HCT116 (cell line): Measurements from ENCODE around the gene PASD1. TPM values are rescaled to one million over a fixed set of nuclear protein-coding genes. Genes with fewer than 3 reads are reported as not detected.

Source experiments
- ATAC-seq: fragments of 200-7000 bp; cut with Tn5 transposase; 2 replicates; pipeline ENCODE4 v1.9.1; 2020; ENCODE audit warnings: mild to moderate bottlenecking, moderate library complexity
- BruUV-seq: library from RNA; stranded (reverse); fragments of 400-500 nt; replicated peaks from 2 replicates; lab custom pipeline; 2021; lab: Mats Ljungman, UMichigan
- CTCF ChIA-PET: fragments of 300-600 bp; sonication (Branson Sonifier 250); formaldehyde crosslinking; loops from one replicate; lab custom pipeline; 2021; ENCODE audit warnings: antibody characterized with exemption; lab: Charles Lee
- POLR2A ChIA-PET: fragments of 300-600, 350-600 bp; sonication (Branson Sonifier 250); formaldehyde crosslinking; loops from one replicate; lab custom pipeline; 2021; ENCODE audit warnings: antibody characterized with exemption; lab: Charles Lee
- RAD21 ChIA-PET, 2 experiments: fragments of 300-600 bp; sonication (Branson Sonifier 250); formaldehyde crosslinking; loops; one replicate each; lab custom pipeline; 2023; ENCODE audit warnings: low total read pairs in 2 of 2; ENCODE audit not compliant: uncharacterized antibody in 2 of 2, unreplicated experiment in 2 of 2, low non-redundant PET in 1 of 2; lab: Charles Lee
- DNase-seq: peaks from one replicate; pipeline ENCODE4 v3.0.0-alpha.2; 2010; ENCODE audit warnings: low read depth, low spot score
- H2AFZ ChIP-seq: fragments of 200-600 bp; shearing (Covaris generic), sonication (generic); 2 replicates; pipeline ENCODE4 v1.6.1; 2017; ENCODE audit warnings: low read depth, mixed run types, mixed read lengths, antibody characterized with exemption, low read length; ENCODE audit not compliant: poor library complexity, severe bottlenecking
- H3K27ac ChIP-seq: 2 replicates; pipeline ENCODE4 v1.5.1; 2012; ENCODE audit warnings: low read depth, low read length
- H3K27me3 ChIP-seq: fragments of 200-600 bp; sonication (generic); 2 replicates; pipeline ENCODE4 v1.6.1; 2016; ENCODE audit warnings: mixed run types, low read length, mixed read lengths; ENCODE audit not compliant: insufficient read depth
- H3K36me3 ChIP-seq, 2 experiments: fragments of 200-500 bp in 1 of 2; fragments of 200-600 bp in 1 of 2; sonication (Bioruptor generic) in 1 of 2; sonication (generic) in 1 of 2; 2 replicates each; pipeline versions ENCODE4 v1.5.1 to v1.6.1; 2014 to 2016; ENCODE audit warnings: low read length in 2 of 2, inconsistent platforms in 1 of 2, mixed read lengths in 1 of 2, mixed run types in 1 of 2; ENCODE audit not compliant: insufficient read depth in 2 of 2, control insufficient read depth in 1 of 2
- H3K4me1 ChIP-seq, 2 experiments: fragments of 200-600 bp in 1 of 2; sonication (generic) in 1 of 2; 2 replicates each; pipeline versions ENCODE4 v1.5.1 to v1.6.1; 2012 to 2017; ENCODE audit warnings: low read length in 2 of 2, inconsistent platforms in 1 of 2, mild to moderate bottlenecking in 1 of 2, mixed read lengths in 1 of 2, mixed run types in 1 of 2, moderate library complexity in 1 of 2; ENCODE audit not compliant: insufficient read depth in 2 of 2, control insufficient read depth in 1 of 2
- H3K4me2 ChIP-seq: fragments of 200-600 bp; sonication (generic); 2 replicates; pipeline ENCODE4 v1.6.1; 2017; ENCODE audit warnings: mixed run types, low read length, mixed read lengths
- H3K4me3 ChIP-seq, 2 experiments: fragments of 200-600 bp in 1 of 2; sonication (generic) in 1 of 2; replicated peaks in 1 of 2; 2 replicates each; pipeline ENCODE4 v1.5.1; 2011 to 2016; ENCODE audit warnings: low read length in 2 of 2, control low read depth in 1 of 2, low read depth in 1 of 2, mild to moderate bottlenecking in 1 of 2, mixed read lengths in 1 of 2, mixed run types in 1 of 2
- H3K79me2 ChIP-seq: fragments of 200-600 bp; sonication (generic); 2 replicates; pipeline ENCODE4 v1.6.1; 2017; ENCODE audit warnings: mild to moderate bottlenecking, mixed run types, low read length, moderate library complexity, mixed read lengths; ENCODE audit not compliant: insufficient read depth
- H3K9ac ChIP-seq: fragments of 200-600 bp; sonication (generic); 2 replicates; pipeline ENCODE4 v1.6.1; 2016; ENCODE audit warnings: low read length, mixed read lengths
- H3K9me2 ChIP-seq: fragments of 200-600 bp; sonication (generic), shearing (Covaris generic); 2 replicates; pipeline ENCODE4 v1.6.1; 2017; ENCODE audit warnings: mixed run types, mild to moderate bottlenecking, moderate library complexity; ENCODE audit not compliant: insufficient read depth
- H3K9me3 ChIP-seq, 2 experiments: fragments of 200-500 bp in 1 of 2; fragments of 200-600 bp in 1 of 2; sonication (Bioruptor generic) in 1 of 2; sonication (generic) in 1 of 2; 2 replicates each; pipeline ENCODE4 v1.6.1; 2014 to 2017; ENCODE audit warnings: low read length in 2 of 2, mixed read lengths in 2 of 2, inconsistent platforms in 1 of 2, low read depth in 1 of 2, mild to moderate bottlenecking in 1 of 2, mixed run types in 1 of 2, moderate library complexity in 1 of 2; ENCODE audit not compliant: control insufficient read depth in 1 of 2, insufficient read depth in 1 of 2
- H4K20me1 ChIP-seq: fragments of 200-600 bp; sonication (generic), shearing (Covaris generic); 2 replicates; pipeline ENCODE4 v1.6.1; 2017; ENCODE audit warnings: mixed run types, mild to moderate bottlenecking, moderate library complexity; ENCODE audit not compliant: insufficient read depth
- CBX3 ChIP-seq: IDR thresholded peaks from 2 replicates; pipeline ENCODE4 v1.6.1; 2012; ENCODE audit warnings: low read depth
- CTCF ChIP-seq, 3 experiments: fragments of 200-600 bp in 1 of 3; sonication (generic) in 1 of 3; IDR thresholded peaks in 2 of 3; conservative IDR thresholded peaks in 1 of 3; 2 replicates each; pipeline ENCODE4 v1.5.1; 2012 to 2017; ENCODE audit warnings: low read depth in 2 of 3, low read length in 2 of 3, antibody characterized with exemption in 1 of 3, borderline replicate concordance in 1 of 3, control low read depth in 1 of 3, mild to moderate bottlenecking in 1 of 3, mixed read lengths in 1 of 3, mixed run types in 1 of 3, moderate library complexity in 1 of 3; ENCODE audit not compliant: insufficient read depth in 1 of 3
- EZH2 ChIP-seq: fragments of 200-600 bp; sonication (generic); IDR thresholded peaks from 2 replicates; pipeline ENCODE4 v1.6.1; 2017; ENCODE audit warnings: antibody characterized with exemption, mixed run types
- EZH2phosphoT487 ChIP-seq: fragments of 200-600 bp; IDR thresholded peaks from 2 replicates; pipeline ENCODE4 v1.6.1; 2018; ENCODE audit warnings: antibody characterized with exemption, borderline replicate concordance
- FOSL1 ChIP-seq: IDR thresholded peaks from 2 replicates; pipeline ENCODE4 v1.6.1; 2012; ENCODE audit warnings: low read depth
- MAX ChIP-seq: IDR thresholded peaks from 2 replicates; pipeline ENCODE4 v1.6.1; 2012
- POLR2AphosphoS5 ChIP-seq: IDR thresholded peaks from 2 replicates; pipeline ENCODE4 v1.6.1; 2011; ENCODE audit warnings: mild to moderate bottlenecking, low read depth, low read length, moderate library complexity
- RAD21 ChIP-seq: IDR thresholded peaks from 2 replicates; pipeline ENCODE4 v1.6.1; 2012; ENCODE audit warnings: low read depth, mild to moderate bottlenecking
- REST ChIP-seq: IDR thresholded peaks from 2 replicates; pipeline ENCODE4 v1.6.1; 2012; ENCODE audit warnings: low read depth
- SRF ChIP-seq: IDR thresholded peaks from 2 replicates; pipeline ENCODE4 v1.6.1; 2012; ENCODE audit warnings: low read depth
- ZFX ChIP-seq: fragments of 450-650 bp; IDR thresholded peaks from 2 replicates; pipeline ENCODE4 v1.6.1; 2017
- intact Hi-C: fragments of 100-400 bp; cut with micrococcal nuclease; formaldehyde crosslinking; loops from 2 replicates; pipeline ENCODE4 v1.10.0; 2022
- total RNA-seq: library from RNA; stranded (reverse); gene quantifications from one replicate; pipeline ENCODE4 v1.2.1, GENCODE V29; 2021; ENCODE audit not compliant: unreplicated experiment

Gene PASD1
- total RNA-seq, 1 experiment from 2014 or later, result not detected

- DNase-seq (no peak), ATAC-seq (no peak)
- no TSS peak for BruUV-seq
- no peaks in the 10 kb centered on the region for H3K9me2 ChIP-seq
- H3K4me1 ChIP-seq, result no peaks in the 10 kb centered on the region
- H3K36me3 ChIP-seq, result no peaks in the 10 kb centered on the region
- CTCF ChIA-PET, result no interaction called here
- TF ChIP-seq MAX, result no peak
- TF ChIP-seq CTCF (IDR thresholded peaks at IDR 0.05 in 2 of 3, conservative IDR thresholded peaks at IDR 0.05 in 1 of 3; ENCODE audit: borderline replicate concordance in 1 of 3, insufficient read depth in 1 of 3, low read depth in 2 of 3, low read length in 2 of 3), result no peak
- TF ChIP-seq RAD21, result no peak
- TF ChIP-seq SRF, result no peak
- no peak for TF ChIP-seq REST
- no peak for TF ChIP-seq POLR2AphosphoS5
- no peak for TF ChIP-seq FOSL1
- no peak for TF ChIP-seq CBX3
- TF ChIP-seq EZH2phosphoT487, result no peak
- no peak for TF ChIP-seq ZFX
- TF ChIP-seq EZH2, result no peak
- no peak within 1 kb of the TSS for H3K4me3 ChIP-seq
- RAD21 ChIA-PET, result no interaction called here
- intact Hi-C loops, result no loop called here
- no peak within 1 kb of the TSS for H3K4me2 ChIP-seq
- no peaks in the 10 kb centered on the region for H4K20me1 ChIP-seq
- POLR2A ChIA-PET, result no interaction called here
- no peaks in the 10 kb centered on the region for H3K79me2 ChIP-seq
- no peaks in the 10 kb centered on the region for H3K9me3 ChIP-seq
- peaks cover 4% of the 10 kb centered on the region; the same call in 1 of the 2 replicates for H3K27me3 ChIP-seq
- no peak within 1 kb of the TSS for H2AFZ ChIP-seq
- no peak within 1 kb of the TSS for H3K27ac ChIP-seq
- no peak within 1 kb of the TSS for H3K9ac ChIP-seq
These were observed 152.3 kb downstream of the PASD1 start, which contains the start of gene FATE1 for GRCh38 chrX:151715752-151716151. Gene FATE1, plus strand, starts transcription at chrX:151716035. Its CDS starts 85 bp downstream, at chrX:151716120.
